Nephron (organoid): ENCODE measurements around the gene PCP4L1.

Experiments used
- H3K27ac Mint-ChIP-seq, 3 experiments: 2 replicates each; pipeline ENCODE4 v1.8.0; 2020; ENCODE audit warnings: mixed read lengths in 3 of 3, mild to moderate bottlenecking in 2 of 3, moderate library complexity in 1 of 3
- H3K27me3 Mint-ChIP-seq: 2 replicates; pipeline ENCODE4 v1.8.0; 2021; ENCODE audit warnings: low read depth, mild to moderate bottlenecking, moderate library complexity, mixed read lengths
- H3K36me3 Mint-ChIP-seq: 2 replicates; pipeline ENCODE4 v1.8.0; 2020; ENCODE audit warnings: low read depth, mixed read lengths
- H3K4me1 Mint-ChIP-seq: 2 replicates; pipeline ENCODE4 v1.8.0; 2020; ENCODE audit warnings: mixed read lengths
- H3K4me3 Mint-ChIP-seq, 3 experiments: 2 replicates each; pipeline ENCODE4 v1.8.0; 2020; ENCODE audit warnings: mild to moderate bottlenecking in 3 of 3, mixed read lengths in 3 of 3, moderate library complexity in 2 of 3
- H3K9me3 Mint-ChIP-seq: 2 replicates; pipeline ENCODE4 v1.8.0; 2020; ENCODE audit warnings: mixed read lengths
- CTCF ChIP-seq, 3 experiments: fragments of 200-600 bp; sonication (generic); IDR thresholded peaks; one replicate each; pipeline ENCODE4 v1.5.0; 2021; ENCODE audit warnings: antibody characterized with exemption in 3 of 3; ENCODE audit not compliant: unreplicated experiment in 3 of 3

The PCP4L1 gene

GRCh38 chr1:161304927-161305866 is 46.7 kb downstream of the PCP4L1 start:
- TF ChIP-seq CTCF (IDR thresholded peaks at IDR 0.05; ENCODE audit: unreplicated experiment in 3 of 3) = no peak
- Mint-ChIP-seq H3K9me3 (no peaks in the 10 kb centered on the region), H3K4me3 (peak overlapping the region; percentile 93 to 96 (median 95)), H3K27ac (peak overlapping the region in 2 of 3 experiments; percentile 87 to 88), H3K4me1 (peaks cover 22% of the 10 kb centered on the region), H3K36me3 (no peaks in the 10 kb centered on the region), H3K27me3 (peaks cover 13% of the 10 kb centered on the region)

GRCh38 chr1:161305867-161306519 is 47.4 kb downstream of the PCP4L1 start:
- H3K27me3 Mint-ChIP-seq = peaks cover 13% of the 10 kb centered on the region
- H3K36me3 Mint-ChIP-seq = no peaks in the 10 kb centered on the region
- no peaks in the 10 kb centered on the region for H3K9me3 Mint-ChIP-seq
- peak in 1 of 3 experiments; percentile 8 for TF ChIP-seq CTCF (IDR thresholded peaks at IDR 0.05; ENCODE audit: unreplicated experiment in 3 of 3)
- H3K27ac Mint-ChIP-seq = peak overlapping the region; percentile 71 to 88 (median 87)
- peaks cover 22% of the 10 kb centered on the region for H3K4me1 Mint-ChIP-seq
- H3K4me3 Mint-ChIP-seq = peak overlapping the region; percentile 93 to 96 (median 95)

GRCh38 chr1:161307230-161307768 is 48.8 kb downstream of the PCP4L1 start:
- H3K9me3 Mint-ChIP-seq = no peaks in the 10 kb centered on the region
- no peak overlapping the region for H3K27ac Mint-ChIP-seq
- H3K27me3 Mint-ChIP-seq = peaks cover 13% of the 10 kb centered on the region
- H3K4me3 Mint-ChIP-seq = peak overlapping the region; percentile 35 to 96 (median 40)
- H3K36me3 Mint-ChIP-seq = no peaks in the 10 kb centered on the region
- no peak for TF ChIP-seq CTCF (IDR thresholded peaks at IDR 0.05; ENCODE audit: unreplicated experiment in 3 of 3)
- peaks cover 22% of the 10 kb centered on the region for H3K4me1 Mint-ChIP-seq

- H3K36me3 Mint-ChIP-seq = no peaks in the 10 kb centered on the region
- peaks cover 13% of the 10 kb centered on the region for H3K27me3 Mint-ChIP-seq
- H3K4me1 Mint-ChIP-seq = peaks cover 22% of the 10 kb centered on the region
- H3K4me3 Mint-ChIP-seq = peak overlapping the region; percentile 39 to 68 (median 41)
- H3K9me3 Mint-ChIP-seq = no peaks in the 10 kb centered on the region
- no peak for TF ChIP-seq CTCF (IDR thresholded peaks at IDR 0.05; ENCODE audit: unreplicated experiment in 3 of 3)
- peak overlapping the region in 1 of 3 experiments; percentile 30 for H3K27ac Mint-ChIP-seq
Observed at GRCh38 chr1:161307892-161308638, 49.5 kb downstream of the PCP4L1 start.

- Mint-ChIP-seq H3K36me3 (no peaks in the 10 kb centered on the region), H3K4me1 (peaks cover 22% of the 10 kb centered on the region), H3K27ac (peak within 1 kb of the TSS in 2 of 3 experiments; percentile 27 to 33), H3K9me3 (no peaks in the 10 kb centered on the region), H3K4me3 (peak within 1 kb of the TSS; percentile 0 to 37 (median 10)), H3K27me3 (peaks cover 16% of the 10 kb centered on the region)
- no peak for TF ChIP-seq CTCF (IDR thresholded peaks at IDR 0.05; ENCODE audit: unreplicated experiment in 3 of 3)
Observed at GRCh38 chr1:161309868-161310267, 51.3 kb downstream of the PCP4L1 start, which contains the start of gene MPZ. TSS of gene MPZ (minus strand) at chr1:161309968. CDS start at chr1:161309905, 63 bp downstream.
